PC-3 (cell line): ENCODE measurements around the gene MROH8. TPM values are rescaled to one million over a fixed set of nuclear protein-coding genes. Genes with fewer than 3 reads are reported as not detected.
A peak's percentile ranks its signal among the peaks of the same experiment; 100 is the strongest.

Source experiments
- ATAC-seq: fragments of 200-7000 bp; cut with Tn5 transposase; 2 replicates; pipeline ENCODE4 v1.9.1; 2020; ENCODE audit warnings: mild to moderate bottlenecking, moderate library complexity
- BruUV-seq: library from RNA; stranded (reverse); fragments of 400-500 nt; replicated peaks from 2 replicates; lab custom pipeline; 2021; lab: Mats Ljungman, UMichigan
- CTCF ChIA-PET: fragments of 300-600 bp; sonication (Branson Sonifier 250); formaldehyde crosslinking; loops from one replicate; lab custom pipeline; 2022; ENCODE audit warnings: antibody characterized with exemption; lab: Charles Lee
- POLR2A ChIA-PET: fragments of 300-600 bp; sonication (Branson Sonifier 250); formaldehyde crosslinking; loops from one replicate; lab custom pipeline; 2022; ENCODE audit warnings: antibody characterized with exemption; ENCODE audit not compliant: unreplicated experiment; lab: Charles Lee
- DNase-seq: peaks from one replicate; pipeline ENCODE4 v3.0.0-alpha.2; 2015
- H2AFZ ChIP-seq: fragments of 300-600 bp; sonication (generic); 2 replicates; pipeline ENCODE4 v1.6.0; 2016; ENCODE audit warnings: antibody characterized with exemption, low read length
- H3F3A ChIP-seq: fragments of 300-600 bp; sonication (generic); one replicate; pipeline ENCODE4 v1.6.0; 2017; ENCODE audit warnings: antibody characterized with exemption, low read length, control low read depth, mild to moderate bottlenecking; ENCODE audit not compliant: unreplicated experiment
- H3K27ac ChIP-seq: fragments of 300-600 bp; sonication (generic); 2 replicates; pipeline ENCODE4 v1.5.1; 2016; ENCODE audit warnings: mild to moderate bottlenecking, low read length
- H3K27me3 ChIP-seq: fragments of 300-600 bp; sonication (generic); 2 replicates; pipeline ENCODE4 v1.6.1; 2016; ENCODE audit warnings: low read length, mixed read lengths
- H3K36me3 ChIP-seq: fragments of 300-600 bp; sonication (generic); 2 replicates; pipeline ENCODE4 v1.6.1; 2016; ENCODE audit warnings: low read depth, mixed run types, low read length, mixed read lengths
- H3K4me1 ChIP-seq: fragments of 300-600 bp; sonication (generic); 2 replicates; pipeline ENCODE4 v1.5.1; 2016; ENCODE audit warnings: low read length; ENCODE audit not compliant: insufficient read depth
- H3K4me2 ChIP-seq: fragments of 300-600 bp; sonication (generic); 2 replicates; pipeline ENCODE4 v1.6.0; 2016; ENCODE audit warnings: low read length
- H3K4me3 ChIP-seq: fragments of 300-600 bp; sonication (generic); 2 replicates; pipeline ENCODE4 v1.5.1; 2016; ENCODE audit warnings: mild to moderate bottlenecking, low read length, mixed read lengths
- H3K79me2 ChIP-seq: fragments of 300-600 bp; sonication (generic); 2 replicates; pipeline ENCODE4 v1.6.1; 2017; ENCODE audit warnings: low read length, mixed read lengths
- H3K9ac ChIP-seq: fragments of 300-600 bp; sonication (generic); 2 replicates; pipeline ENCODE4 v1.6.0; 2016; ENCODE audit warnings: mild to moderate bottlenecking, low read length
- H3K9me2 ChIP-seq: fragments of 300-600 bp; sonication (generic); replicated peaks from 2 replicates; pipeline ENCODE4 v1.6.1; 2016; ENCODE audit warnings: mixed run types, low read length, mixed read lengths
- H3K9me3 ChIP-seq: fragments of 300-600 bp; sonication (generic); 2 replicates; pipeline ENCODE4 v1.6.1; 2016; ENCODE audit warnings: low read length, mixed read lengths
- H4K20me1 ChIP-seq: fragments of 300-600 bp; sonication (generic); 2 replicates; pipeline ENCODE4 v1.6.1; 2016; ENCODE audit warnings: low read length, mixed read lengths
- EZH2 ChIP-seq: fragments of 300-600 bp; sonication (generic); IDR thresholded peaks from one replicate; pipeline ENCODE4 v1.6.1; 2017; ENCODE audit warnings: antibody characterized with exemption, mild to moderate bottlenecking, low read length; ENCODE audit not compliant: unreplicated experiment
- EZH2phosphoT487 ChIP-seq: fragments of 300-600 bp; sonication (generic); IDR thresholded peaks from 2 replicates; pipeline ENCODE4 v1.6.1; 2018; ENCODE audit warnings: mild to moderate bottlenecking, antibody characterized with exemption, low read length, borderline replicate concordance
- intact Hi-C: fragments of 100-400 bp; cut with micrococcal nuclease; formaldehyde crosslinking; loops from 2 replicates; pipeline ENCODE4 v1.9.0; 2023
- total RNA-seq: library from RNA; depleted of rRNA; stranded (reverse); fragments of >200 nt; gene quantifications from 2 replicates; pipeline ENCODE4 v1.2.3, GENCODE V29; 2014
- TF ChIP-seq, protein P1 (sequence below): fragments of 300-600 bp; sonication (generic); conservative IDR thresholded peaks from 2 replicates; pipeline ENCODE4 v1.5.1; 2017; ENCODE audit warnings: antibody characterized with exemption, low read depth, mild to moderate bottlenecking, low read length

Gene MROH8
- total RNA-seq, 1 experiment from 2014 or later: 0.98 TPM

DNA sequence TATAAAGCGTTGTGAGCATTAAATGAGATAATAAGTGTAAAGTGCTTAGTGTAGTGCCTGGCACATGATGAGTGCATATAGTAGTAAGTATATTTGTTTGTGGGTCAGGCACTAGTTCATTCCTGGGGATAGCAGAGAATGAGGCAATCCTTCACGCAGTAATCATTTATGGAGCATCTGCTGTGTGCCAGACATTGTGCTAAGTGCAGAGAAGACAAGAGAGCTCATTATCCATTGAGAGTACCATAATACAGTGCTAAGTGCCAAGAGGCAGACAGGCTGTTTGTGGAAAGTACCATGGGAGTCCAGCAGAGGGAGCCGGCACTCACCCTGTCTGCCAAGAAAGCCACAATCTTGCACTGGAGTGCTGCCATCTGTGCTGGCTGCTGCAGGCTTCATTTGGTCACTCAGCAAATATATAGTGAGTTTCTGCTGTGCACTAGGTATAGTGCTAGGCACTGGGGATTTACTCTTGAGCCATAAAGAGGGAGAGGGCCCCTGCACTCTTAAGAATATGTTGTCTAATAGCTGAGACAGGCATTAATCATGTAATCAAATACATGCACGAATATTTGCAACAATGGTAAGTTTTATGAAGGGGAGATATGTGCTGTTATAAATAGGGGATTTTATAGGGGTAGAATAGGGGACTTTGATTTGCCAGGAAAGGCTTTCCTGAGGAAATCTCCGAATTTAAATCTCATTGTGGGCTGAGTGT is 12.9 kb upstream of the MROH8 start:
- no peaks in the 10 kb centered on the region for H3K27me3 ChIP-seq
- no peak overlapping the region for H3K4me2 ChIP-seq
- H3K27ac ChIP-seq: no peak overlapping the region
- ChIA-PET POLR2A (interaction anchor here (0.5 to 1.0 kb wide), 4 partner anchors 14 to 1407 kb away, joined by 5 to 20 read pairs (median 11); no protein-coding TSS in a partner anchor), CTCF (interaction anchor here (0.5 to 1.4 kb wide), 5 partner anchors 8 to 352 kb away, joined by 3 to 11 read pairs (median 3); partner anchors contain the start of genes MROH8 and RPN2)
- H3K4me3 ChIP-seq: no peak overlapping the region
- ATAC-seq: peak; percentile 90
- BruUV-seq: no TSS peak
- H4K20me1 ChIP-seq: peaks cover 55% of the 10 kb centered on the region
- H3K4me1 ChIP-seq: peaks cover 5% of the 10 kb centered on the region
- no peaks in the 10 kb centered on the region for H3K9me3 ChIP-seq
- no peak overlapping the region for H3K9ac ChIP-seq
- H3K79me2 ChIP-seq: peaks cover 93% of the 10 kb centered on the region
- peak; percentile 90 for DNase-seq
- H3K9me2 ChIP-seq: no peaks in the 10 kb centered on the region
- intact Hi-C loops: loop anchor here (5.0 kb wide), 1 partner anchor 185 kb away; no protein-coding TSS in a partner anchor
- no peaks in the 10 kb centered on the region for H3F3A ChIP-seq
- TF ChIP-seq, protein P1, sequence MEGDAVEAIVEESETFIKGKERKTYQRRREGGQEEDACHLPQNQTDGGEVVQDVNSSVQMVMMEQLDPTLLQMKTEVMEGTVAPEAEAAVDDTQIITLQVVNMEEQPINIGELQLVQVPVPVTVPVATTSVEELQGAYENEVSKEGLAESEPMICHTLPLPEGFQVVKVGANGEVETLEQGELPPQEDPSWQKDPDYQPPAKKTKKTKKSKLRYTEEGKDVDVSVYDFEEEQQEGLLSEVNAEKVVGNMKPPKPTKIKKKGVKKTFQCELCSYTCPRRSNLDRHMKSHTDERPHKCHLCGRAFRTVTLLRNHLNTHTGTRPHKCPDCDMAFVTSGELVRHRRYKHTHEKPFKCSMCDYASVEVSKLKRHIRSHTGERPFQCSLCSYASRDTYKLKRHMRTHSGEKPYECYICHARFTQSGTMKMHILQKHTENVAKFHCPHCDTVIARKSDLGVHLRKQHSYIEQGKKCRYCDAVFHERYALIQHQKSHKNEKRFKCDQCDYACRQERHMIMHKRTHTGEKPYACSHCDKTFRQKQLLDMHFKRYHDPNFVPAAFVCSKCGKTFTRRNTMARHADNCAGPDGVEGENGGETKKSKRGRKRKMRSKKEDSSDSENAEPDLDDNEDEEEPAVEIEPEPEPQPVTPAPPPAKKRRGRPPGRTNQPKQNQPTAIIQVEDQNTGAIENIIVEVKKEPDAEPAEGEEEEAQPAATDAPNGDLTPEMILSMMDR: peak; percentile 90
- TF ChIP-seq EZH2phosphoT487 (no peak), EZH2 (no peak)
- peaks cover 34% of the 10 kb centered on the region for H3K36me3 ChIP-seq
- H2AFZ ChIP-seq: no peak overlapping the region

DNA sequence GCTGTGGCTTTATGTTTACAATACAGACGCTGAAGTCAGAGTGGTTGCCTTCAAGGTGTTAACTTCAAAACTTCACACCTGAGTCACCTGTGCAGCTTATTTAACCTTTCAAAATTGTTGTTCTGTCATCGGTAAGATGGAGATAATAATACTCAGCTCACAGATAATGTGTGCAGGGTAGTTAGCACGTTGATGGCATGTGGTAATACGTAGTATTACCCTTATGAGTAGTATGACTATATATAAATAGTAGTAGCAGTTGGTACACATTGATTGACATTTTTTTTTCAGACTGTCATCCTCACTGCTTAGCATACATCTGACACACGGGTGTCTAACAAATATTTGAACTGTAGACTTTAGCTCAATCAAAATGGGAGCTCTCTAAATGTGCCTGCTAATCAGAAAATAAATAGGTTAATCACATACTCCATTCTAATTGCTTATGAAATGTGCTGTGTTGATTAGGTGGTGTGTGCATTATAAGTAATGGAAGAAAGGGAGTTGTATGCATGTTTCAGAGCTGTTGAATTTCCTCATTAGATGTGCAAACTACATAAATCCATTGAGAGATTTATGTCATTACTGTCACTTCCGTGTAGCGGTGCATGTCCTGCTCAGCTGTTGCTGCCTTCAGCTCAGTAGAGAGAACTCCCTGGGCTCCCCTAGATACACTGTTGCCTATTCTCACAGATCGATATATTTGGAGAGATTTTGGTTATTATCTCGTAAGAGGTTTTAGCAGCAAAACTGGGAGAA is 11.2 kb upstream of the MROH8 start:
- Histone ChIP-seq H3K27ac (no peak overlapping the region), H3K4me2 (no peak overlapping the region), H3K9me2 (no peaks in the 10 kb centered on the region), H3K79me2 (peaks cover 91% of the 10 kb centered on the region), H2AFZ (no peak overlapping the region), H3K9me3 (no peaks in the 10 kb centered on the region), H3K4me3 (no peak overlapping the region), H3K36me3 (peaks cover 40% of the 10 kb centered on the region), H3F3A (no peaks in the 10 kb centered on the region), H3K9ac (no peak overlapping the region), H3K27me3 (no peaks in the 10 kb centered on the region), H3K4me1 (peaks cover 5% of the 10 kb centered on the region), H4K20me1 (peaks cover 60% of the 10 kb centered on the region)
- ChIA-PET CTCF (no interaction called here), POLR2A (interaction anchor here (0.7 kb wide), 1 partner anchor 352 kb away, joined by 4 read pairs; no protein-coding TSS in a partner anchor)
- no TSS peak for BruUV-seq
- TF ChIP-seq EZH2phosphoT487: no peak
- TF ChIP-seq, protein P1: no peak
- no peak for TF ChIP-seq EZH2
- no peak for ATAC-seq
- DNase-seq: no peak
- intact Hi-C loops: loop anchor here (5.0 kb wide), 1 partner anchor 183 kb away; no protein-coding TSS in a partner anchor
